T-helper 22 cell (primary cell): ENCODE measurements around the gene FAM114A2.
"Not testable (repeated sequence)": the region's sequence is repeated elsewhere in the genome, so short reads cannot be mapped to it uniquely, and the experiment has no call there.

Source experiments
- DNase-seq: peaks from one replicate; pipeline ENCODE4 v3.0.0-alpha.2; 2020; ENCODE audit warnings: low read depth

Gene FAM114A2

DNA sequence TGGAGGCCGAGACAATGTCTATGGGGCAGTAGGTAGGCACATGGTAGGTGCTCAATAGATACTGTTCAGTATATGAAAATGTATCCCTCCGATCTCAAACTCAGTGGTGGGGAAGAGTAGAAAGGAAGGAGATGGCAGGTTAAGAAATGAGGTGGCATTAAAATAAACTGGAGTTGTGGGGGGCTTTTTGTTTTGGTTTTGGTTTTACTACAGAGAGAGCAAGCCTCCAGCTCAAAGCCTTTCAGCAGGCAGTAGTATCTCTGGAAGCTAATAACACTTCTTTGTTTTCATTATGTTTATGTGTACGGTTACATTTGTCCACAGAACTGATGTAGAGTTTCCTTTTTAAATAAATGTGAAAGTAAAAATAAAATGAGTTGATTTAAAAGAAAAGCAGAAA lies 8.6 kb upstream of the FAM114A2 start:
- no peak for DNase-seq

GRCh38 chr5:154046486-154046885 lies 7.8 kb upstream of the FAM114A2 start:
- no peak for DNase-seq

DNA sequence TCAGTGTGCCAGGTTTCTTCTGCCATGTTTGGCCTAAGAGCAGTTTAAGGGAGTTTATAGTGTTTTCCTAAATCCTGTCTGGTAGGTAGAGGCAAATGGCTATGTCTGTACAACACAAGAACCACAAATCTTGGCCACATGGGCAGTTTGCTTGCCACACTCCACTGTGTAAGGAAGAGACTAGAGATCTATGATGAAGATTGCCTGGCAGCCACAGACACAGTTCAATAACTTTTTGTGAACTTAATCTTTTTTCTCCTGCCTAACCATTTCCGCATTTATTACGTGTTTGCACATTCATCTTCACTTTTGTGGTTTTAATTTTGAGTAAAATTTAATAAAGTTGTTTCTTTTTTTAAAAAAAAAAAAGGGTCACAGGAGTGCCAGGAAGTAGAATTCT lies 5.9 kb upstream of the FAM114A2 start:
- no peak for DNase-seq

GRCh38 chr5:154044099-154044498 lies 5.4 kb upstream of the FAM114A2 start:
- no peak for DNase-seq

- DNase-seq: no peak
Observed at GRCh38 chr5:154042766-154043165, 4.1 kb upstream of the FAM114A2 start.

DNA sequence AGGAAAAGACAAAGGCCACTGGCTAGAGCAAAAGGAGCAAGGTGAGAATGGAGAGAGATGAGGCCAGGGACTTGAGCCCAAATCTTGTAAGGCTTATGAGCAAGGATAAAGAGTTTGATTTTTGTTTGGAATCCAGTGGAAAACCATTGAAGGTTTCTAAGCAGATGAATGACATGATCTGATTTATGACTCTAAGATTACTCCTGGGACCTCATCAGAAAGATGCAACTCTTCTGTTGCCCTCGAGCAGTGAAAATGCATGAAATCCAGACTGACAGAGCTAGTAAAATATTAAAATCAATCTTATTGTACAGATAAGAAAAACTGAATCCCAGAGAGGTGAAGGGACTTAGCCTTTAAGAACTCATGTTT lies 734 bp upstream of the FAM114A2 start:
- DNase-seq: no peak

GRCh38 chr5:154038261-154038706 lies 426 bp downstream of the FAM114A2 start:
- DNase-seq: peak; percentile 15

DNA sequence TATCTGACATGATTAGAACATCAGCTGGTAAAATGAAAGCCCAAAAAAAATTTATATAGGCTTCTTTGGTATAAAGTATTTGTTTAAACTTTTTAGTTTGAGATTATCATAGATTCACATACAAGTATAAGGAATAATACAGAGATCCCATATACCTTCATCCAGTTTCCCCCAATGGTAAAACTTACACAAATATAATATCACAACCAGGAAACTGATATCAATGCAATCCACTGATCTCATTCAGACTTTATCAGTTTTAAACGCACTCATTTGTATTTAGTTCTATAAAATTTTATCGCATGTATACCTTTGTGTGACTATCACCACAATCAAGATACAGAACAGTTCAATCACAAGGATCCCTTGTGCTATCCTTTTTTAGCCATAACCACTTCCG lies 3.8 kb downstream of the FAM114A2 start:
- no peak for DNase-seq

DNA sequence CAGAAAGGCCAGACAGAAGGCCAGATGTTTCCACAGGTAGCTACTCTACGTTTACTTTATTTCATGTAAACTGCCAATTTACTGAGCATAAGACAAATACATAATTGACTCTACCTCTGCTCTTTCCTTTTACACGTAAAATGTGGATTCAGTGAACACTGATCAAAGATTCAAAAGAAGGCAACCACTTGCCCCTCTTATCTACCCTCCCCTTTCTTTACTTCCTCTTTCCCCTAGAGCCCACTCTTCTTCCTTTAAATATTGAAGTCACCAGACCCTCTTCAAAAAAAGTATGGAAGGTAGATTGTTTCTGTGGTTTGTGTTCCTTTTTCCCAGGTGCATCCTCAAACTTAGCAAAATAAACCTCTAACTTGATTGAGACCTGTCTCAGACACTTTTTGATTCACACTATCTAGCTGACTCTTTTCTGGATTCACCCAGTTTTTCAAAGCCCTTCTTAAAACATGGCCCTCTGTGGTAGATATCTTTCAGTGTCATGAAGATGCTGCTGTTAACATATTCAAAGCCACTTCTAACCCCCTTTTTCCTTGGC lies 6.7 kb downstream of the FAM114A2 start:
- DNase-seq: no peak

- no peak for DNase-seq
Observed at GRCh38 chr5:154025951-154026350, 12.8 kb downstream of the FAM114A2 start.

GRCh38 chr5:154018919-154019318 lies 19.8 kb downstream of the FAM114A2 start:
- DNase-seq: not testable (repeated sequence)

GRCh38 chr5:154015071-154015693 lies 23.5 kb downstream of the FAM114A2 start:
- DNase-seq: no peak

DNA sequence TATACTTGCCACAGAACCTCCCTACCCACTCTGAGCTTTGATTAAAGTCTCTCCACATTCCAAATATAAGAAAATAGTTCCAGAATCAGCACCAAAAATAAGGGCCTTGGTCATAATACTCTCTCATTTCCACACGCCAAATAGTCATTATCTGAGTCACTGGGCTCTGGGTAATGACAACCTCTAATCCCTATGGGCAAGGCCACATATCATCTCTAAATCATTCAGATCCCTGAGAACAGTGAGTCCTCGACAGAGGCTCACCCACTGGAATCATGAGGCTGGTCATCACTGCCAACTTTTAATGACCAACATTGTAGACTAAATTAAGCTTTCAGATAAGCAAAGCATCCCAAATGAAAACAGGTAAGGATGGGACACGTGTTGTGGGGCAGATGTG lies 28.1 kb downstream of the FAM114A2 start:
- no peak for DNase-seq

GRCh38 chr5:154005648-154006047 lies 33.1 kb downstream of the FAM114A2 start:
- no peak for DNase-seq

GRCh38 chr5:154002511-154003020 lies 36.1 kb downstream of the FAM114A2 start:
- no peak for DNase-seq

GRCh38 chr5:154002093-154002492 lies 36.6 kb downstream of the FAM114A2 start:
- no peak for DNase-seq

DNA sequence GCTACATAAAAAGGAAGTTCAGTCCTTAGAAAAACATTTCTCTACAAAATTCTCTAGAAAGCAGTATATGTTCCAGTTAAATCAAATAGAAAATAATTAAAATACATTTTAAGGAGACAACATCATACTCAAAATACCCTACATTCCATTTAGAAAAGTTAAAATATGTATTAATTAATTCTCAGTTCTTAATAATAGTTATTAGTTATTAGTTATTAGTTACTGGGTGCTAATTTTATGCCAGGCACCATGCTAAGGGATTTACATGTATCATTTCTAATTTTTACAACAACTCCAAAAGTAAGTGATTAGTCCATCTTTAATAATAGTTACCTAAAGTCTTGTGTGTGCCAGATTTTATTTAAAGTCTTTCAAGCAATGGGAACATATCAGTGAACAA lies 38.0 kb downstream of the FAM114A2 start:
- DNase-seq: no peak

DNA sequence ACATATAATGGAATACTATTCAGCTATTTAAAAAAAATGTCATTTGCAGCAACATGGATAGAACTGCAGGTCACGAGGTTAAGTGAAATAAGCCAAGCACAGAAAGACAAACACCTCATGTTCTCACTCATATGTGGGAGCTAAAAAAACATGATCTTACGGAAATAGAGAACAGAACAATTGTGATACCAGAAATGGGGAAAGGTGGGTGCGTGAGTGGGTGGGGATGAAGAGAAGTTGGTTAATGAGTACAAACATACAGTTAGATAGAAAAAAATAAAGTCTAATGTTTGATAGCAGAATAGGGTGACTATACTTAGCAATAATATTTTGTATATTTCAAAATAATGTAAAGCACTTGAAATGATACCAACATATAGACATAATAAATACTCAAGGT lies 38.7 kb downstream of the FAM114A2 start:
- DNase-seq: no peak

DNA sequence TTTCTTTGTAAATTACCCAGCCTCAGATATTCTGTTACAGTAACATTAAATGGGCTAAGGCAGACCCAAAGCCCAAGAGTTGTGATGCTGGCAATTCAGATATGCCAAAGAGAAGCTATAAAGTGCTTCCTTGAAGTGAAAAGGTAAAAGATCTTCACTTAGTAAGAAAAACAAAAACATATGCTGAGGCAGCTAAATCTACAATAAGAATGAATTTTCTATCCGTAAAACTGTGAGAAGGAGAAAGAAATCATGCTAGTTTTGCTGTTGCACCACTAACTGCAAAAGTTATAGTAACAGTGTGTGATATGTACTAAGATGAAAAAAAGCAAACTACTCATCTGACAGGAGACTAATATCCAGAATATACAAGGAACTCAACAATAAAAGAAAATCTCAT lies 39.9 kb downstream of the FAM114A2 start:
- no peak for DNase-seq

GRCh38 chr5:153998010-153998409 lies 40.7 kb downstream of the FAM114A2 start:
- DNase-seq: no peak

GRCh38 chr5:153991168-153991567 lies 47.5 kb downstream of the FAM114A2 start:
- no peak for DNase-seq

DNA sequence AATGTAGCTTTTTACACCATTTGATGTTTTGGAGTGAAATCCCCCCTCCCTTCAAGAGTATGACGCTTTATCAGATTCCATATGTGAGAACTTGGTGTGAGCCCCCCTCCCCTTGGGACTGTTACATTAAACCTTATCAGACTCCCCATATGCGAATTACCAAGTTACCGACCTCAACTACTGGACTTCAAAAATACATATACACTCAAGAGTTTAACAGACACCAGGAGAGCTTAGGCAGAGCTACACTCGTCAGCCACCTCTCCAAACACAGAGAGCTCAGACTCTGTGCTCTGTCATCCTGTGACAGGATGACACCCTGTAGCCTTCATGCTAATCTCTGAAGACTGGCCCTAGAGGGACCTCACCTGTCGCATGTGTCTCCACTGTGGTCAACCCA lies 50.2 kb downstream of the FAM114A2 start:
- no peak for DNase-seq

GRCh38 chr5:153987301-153987700 lies 51.4 kb downstream of the FAM114A2 start:
- no peak for DNase-seq

- no peak for DNase-seq
Observed at GRCh38 chr5:153985498-153985897, 53.2 kb downstream of the FAM114A2 start.
